K562 (cell line): ENCODE data around the gene SNX17. TPM values are rescaled to one million over a fixed set of nuclear protein-coding genes. Genes with fewer than 3 reads are reported as not detected.

Experiments used
- CHD4 ChIP-seq: fragments of 200-600 bp; sonication (generic); IDR thresholded peaks from 3 replicates; pipeline ENCODE4 v1.6.1; 2012; ENCODE audit warnings: low read depth, mild to moderate bottlenecking, mixed read lengths, low read length, inconsistent platforms; ENCODE audit not compliant: insufficient read depth, insufficient replicate concordance, poor library complexity, severe bottlenecking
- DIDO1 ChIP-seq: fragments of 450-650 bp; IDR thresholded peaks from 2 replicates; pipeline ENCODE4 v1.6.1; 2016; ENCODE audit warnings: low read depth, missing biosample characterization, missing genetic modification characterization
- EHMT2 ChIP-seq: fragments of 450-650 bp; IDR thresholded peaks from 2 replicates; pipeline ENCODE4 v1.6.1; 2018; ENCODE audit warnings: antibody characterized with exemption
- FOXJ3 ChIP-seq: sonication (generic); formaldehyde crosslinking; IDR thresholded peaks from 2 replicates; pipeline ENCODE4 v1.4.0; 2020; ENCODE audit warnings: mild to moderate bottlenecking, missing genetic modification reagents
- GABPB1 ChIP-seq: sonication (generic); formaldehyde crosslinking; IDR thresholded peaks from 2 replicates; pipeline ENCODE4 v1.8.0; 2022; ENCODE audit warnings: mild to moderate bottlenecking, missing genetic modification reagents
- HLTF ChIP-seq: fragments of 450-650 bp; IDR thresholded peaks from 2 replicates; pipeline ENCODE4 v1.6.1; 2016
- HNRNPK ChIP-seq: fragments of 200-400 bp; formaldehyde crosslinking; IDR thresholded peaks from one replicate; pipeline ENCODE4 v1.6.1; 2018; ENCODE audit warnings: mild to moderate bottlenecking, low read depth, low read length; ENCODE audit not compliant: poor library complexity, severe bottlenecking
- HSF4 ChIP-seq: fragments of 250-450 bp; sonication (Bioruptor Pico); IDR thresholded peaks from 2 replicates; pipeline ENCODE4 v2.1.2; 2022; ENCODE audit warnings: mild to moderate bottlenecking, moderate library complexity, borderline replicate concordance
- KLF13 ChIP-seq: fragments of 450-650 bp; IDR thresholded peaks from 2 replicates; pipeline ENCODE4 v1.6.1; 2016; ENCODE audit warnings: missing genetic modification characterization, low read depth, mild to moderate bottlenecking, missing compliant biosample characterization, moderate library complexity, borderline replicate concordance
- PTBP1 ChIP-seq: fragments of 200-400 bp; formaldehyde crosslinking; IDR thresholded peaks from 2 replicates; pipeline ENCODE4 v1.6.1; 2017; ENCODE audit warnings: low read depth, low read length
- PURB ChIP-seq: sonication (generic); formaldehyde crosslinking; IDR thresholded peaks from 2 replicates; pipeline ENCODE4 v1.9.0; 2021; ENCODE audit warnings: low read depth, mild to moderate bottlenecking, missing genetic modification reagents
- RFX7 ChIP-seq: fragments of 250-450 bp; sonication (Bioruptor Pico); IDR thresholded peaks from 2 replicates; pipeline ENCODE4 v1.5.1; 2021; ENCODE audit warnings: mild to moderate bottlenecking
- SMARCB1 ChIP-seq: IDR thresholded peaks from 2 replicates; pipeline ENCODE4 v1.6.1; 2011; ENCODE audit warnings: improper control_type of control experiment, low read depth; ENCODE audit not compliant: insufficient read length
- SMC3 ChIP-seq: conservative IDR thresholded peaks from 2 replicates; pipeline ENCODE4 v1.6.1; 2011; ENCODE audit warnings: low read depth, low read length, improper control_type of control experiment; ENCODE audit not compliant: insufficient read depth
- SPI1 ChIP-seq: IDR thresholded peaks from 2 replicates; pipeline ENCODE4 v1.6.1; 2011; ENCODE audit warnings: low read depth, low read length, control low read depth, borderline replicate concordance
- SREBF2 ChIP-seq: sonication (generic); formaldehyde crosslinking; IDR thresholded peaks from 2 replicates; pipeline ENCODE4 v1.4.0; 2020; ENCODE audit warnings: mild to moderate bottlenecking, missing genetic modification reagents
- SRSF3 ChIP-seq: fragments of 200-400 bp; formaldehyde crosslinking; IDR thresholded peaks from 2 replicates; pipeline ENCODE4 v1.6.1; 2016; ENCODE audit warnings: mild to moderate bottlenecking, low read length, moderate library complexity; ENCODE audit not compliant: insufficient read depth
- SRSF7 ChIP-seq: fragments of 200-400 bp; formaldehyde crosslinking; optimal IDR thresholded peaks from 2 replicates; pipeline ENCODE3; 2017; ENCODE audit warnings: mild to moderate bottlenecking, low read depth, low read length
- STAT6 ChIP-seq: sonication (generic); formaldehyde crosslinking; IDR thresholded peaks from 2 replicates; pipeline ENCODE4 v1.8.1; 2023; ENCODE audit warnings: mild to moderate bottlenecking, missing genetic modification reagents
- THRB ChIP-seq: fragments of 450-650 bp; formaldehyde crosslinking; conservative IDR thresholded peaks from 2 replicates; pipeline ENCODE4 v1.4.0; 2022; ENCODE audit warnings: mild to moderate bottlenecking, missing genetic modification characterization
- TRIM28 ChIP-seq: fragments of 450-650 bp; IDR thresholded peaks from 2 replicates; pipeline ENCODE4 v1.6.1; 2017
- ZBTB49 ChIP-seq: sonication (generic); formaldehyde crosslinking; IDR thresholded peaks from 2 replicates; pipeline ENCODE4 v1.8.0; 2022; ENCODE audit warnings: missing genetic modification reagents, mild to moderate bottlenecking, borderline replicate concordance
- ZNF436 ChIP-seq: fragments of 250-450, 450-650 bp; sonication (Bioruptor Pico); formaldehyde crosslinking; IDR thresholded peaks from 2 replicates; pipeline ENCODE4 v1.7.0; 2020; ENCODE audit warnings: mild to moderate bottlenecking
- ZNF445 ChIP-seq: fragments of 250-450 bp; sonication (Bioruptor Pico); IDR thresholded peaks from 2 replicates; pipeline ENCODE4 v1.4.0; 2020; ENCODE audit warnings: low read depth, mild to moderate bottlenecking, moderate library complexity
- polyA plus RNA-seq, 8 experiments: library from polyadenylated mRNA; depleted of rRNA in 4 of 8; stranded (reverse) in 5 of 8; unstranded in 3 of 8; fragments of >200 nt; fragmentation: Nextera tagmentation in 2 of 8; fragmentation: Illumina TruSeq in 1 of 8; extraction: Ambion mirVana in 2 of 8; extraction: Trizol in 1 of 8; gene quantifications; 2 replicates each; pipeline versions ENCODE4 v1.2.1 to v1.2.3, GENCODE V29; 2011 to 2014; ENCODE audit warnings: inconsistent platforms in 1 of 8, missing spikeins in 1 of 8
- total RNA-seq, 7 experiments: library from RNA; depleted of rRNA in 6 of 7; stranded (reverse); fragments of >200 nt in 6 of 7; fragmentation: Illumina TruSeq in 2 of 7; extraction: Trizol in 2 of 7; gene quantifications; 2 replicates each; pipeline versions ENCODE4 v1.2.1 to v1.2.3, GENCODE V29; 2011 to 2021; ENCODE audit warnings: low replicate concordance in 1 of 7

Gene SNX17
- total and polyA plus RNA-seq, 9 of the 15 experiments (the other 6 are each of a cell fraction or from before 2014, with no cell fraction given): 3.0 to 75.7 (median 54.6) TPM

- TF ChIP-seq ZBTB49 (CRISPR knock-in tag): no peak
- TF ChIP-seq SPI1: 0 out of 2 replicates have a peak, but pooled peaks have one; percentile 14
- TF ChIP-seq GABPB1 (CRISPR knock-in tag): no peak
- TF ChIP-seq CHD4: no peak
- no peak for TF ChIP-seq HNRNPK
- no peak for TF ChIP-seq DIDO1 (tag)
- TF ChIP-seq FOXJ3 (CRISPR knock-in tag): no peak
- TF ChIP-seq TRIM28: no peak
- TF ChIP-seq RFX7 (CRISPR knock-in tag): no peak
- TF ChIP-seq PURB (CRISPR knock-in tag): no peak
- TF ChIP-seq KLF13 (tag): no peak
- TF ChIP-seq ZNF436 (CRISPR knock-in tag): no peak
- TF ChIP-seq SMC3: peak; percentile 42; the same call in 1 of the 2 replicates
- TF ChIP-seq ZNF445: no peak
- no peak for TF ChIP-seq HLTF
- TF ChIP-seq SRSF3: no peak
- no peak for TF ChIP-seq SMARCB1
- no peak for TF ChIP-seq HSF4 (CRISPR knock-in tag)
- no peak for TF ChIP-seq SRSF7
- no peak for TF ChIP-seq EHMT2
- TF ChIP-seq SREBF2 (CRISPR knock-in tag): no peak
- no peak for TF ChIP-seq PTBP1
- no peak for TF ChIP-seq THRB
- TF ChIP-seq STAT6 (CRISPR knock-in tag): 0 out of 2 replicates have a peak, but pooled peaks have one; percentile 60
Measured at GRCh38 chr2:27320958-27321543, 49.4 kb upstream of the SNX17 start (continued).
